Fibroblast of skin of back (primary cell): Measurements from ENCODE around the gene MICAL3.
"Not testable (repeated sequence)": the region's sequence is repeated elsewhere in the genome, so short reads cannot be mapped to it uniquely, and the experiment has no call there.

Source experiments
- DNase-seq: peaks from one replicate; pipeline ENCODE4 v3.0.0-alpha.2; 2013

Gene MICAL3

DNA sequence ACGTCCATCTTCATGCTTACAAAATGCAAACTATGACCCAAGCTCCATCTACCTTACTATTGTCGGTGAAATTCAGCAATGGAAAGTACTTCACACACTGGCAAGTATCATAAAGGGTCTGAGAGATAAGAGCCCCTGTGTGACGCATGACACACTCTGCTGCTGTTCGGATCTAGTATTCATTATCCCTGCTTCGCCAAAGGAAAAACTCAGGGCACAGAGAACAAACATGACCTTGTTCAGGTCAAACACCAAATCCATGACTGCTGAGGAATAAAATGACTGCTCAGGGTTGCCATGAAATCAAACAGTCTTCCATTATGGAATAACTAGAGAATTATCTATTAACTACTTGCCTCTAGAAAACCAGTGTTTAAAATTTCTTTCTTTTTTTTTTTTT is 73.0 kb downstream of the MICAL3 start:
- no peak for DNase-seq

DNA sequence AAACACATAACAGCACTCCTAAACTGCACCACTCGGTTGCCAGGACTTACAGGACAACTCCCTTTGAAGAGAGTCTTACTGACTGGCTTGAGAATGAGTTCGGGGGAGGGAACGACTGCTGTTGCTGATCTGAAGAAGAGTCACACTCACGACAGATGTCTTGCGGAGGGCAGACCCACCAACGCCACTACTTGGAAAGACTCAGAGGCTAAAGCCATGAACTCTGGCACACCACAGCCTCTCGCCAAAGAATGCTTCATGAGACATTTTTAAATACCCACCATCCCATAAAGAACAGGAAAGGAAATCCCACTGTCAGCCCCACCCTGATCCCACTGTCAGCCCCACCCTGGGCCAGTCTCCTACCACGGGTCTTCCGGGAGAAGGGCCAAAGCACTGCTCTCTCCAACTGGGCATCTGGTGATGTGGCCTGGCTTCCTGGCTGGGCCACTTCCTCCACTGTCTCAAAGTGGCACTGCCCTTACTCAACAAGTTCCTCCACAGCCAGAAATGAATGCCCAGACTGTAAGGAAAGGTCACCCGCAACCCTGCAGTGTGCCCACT is 73.6 kb downstream of the MICAL3 start:
- peak; percentile 46 for DNase-seq

DNA sequence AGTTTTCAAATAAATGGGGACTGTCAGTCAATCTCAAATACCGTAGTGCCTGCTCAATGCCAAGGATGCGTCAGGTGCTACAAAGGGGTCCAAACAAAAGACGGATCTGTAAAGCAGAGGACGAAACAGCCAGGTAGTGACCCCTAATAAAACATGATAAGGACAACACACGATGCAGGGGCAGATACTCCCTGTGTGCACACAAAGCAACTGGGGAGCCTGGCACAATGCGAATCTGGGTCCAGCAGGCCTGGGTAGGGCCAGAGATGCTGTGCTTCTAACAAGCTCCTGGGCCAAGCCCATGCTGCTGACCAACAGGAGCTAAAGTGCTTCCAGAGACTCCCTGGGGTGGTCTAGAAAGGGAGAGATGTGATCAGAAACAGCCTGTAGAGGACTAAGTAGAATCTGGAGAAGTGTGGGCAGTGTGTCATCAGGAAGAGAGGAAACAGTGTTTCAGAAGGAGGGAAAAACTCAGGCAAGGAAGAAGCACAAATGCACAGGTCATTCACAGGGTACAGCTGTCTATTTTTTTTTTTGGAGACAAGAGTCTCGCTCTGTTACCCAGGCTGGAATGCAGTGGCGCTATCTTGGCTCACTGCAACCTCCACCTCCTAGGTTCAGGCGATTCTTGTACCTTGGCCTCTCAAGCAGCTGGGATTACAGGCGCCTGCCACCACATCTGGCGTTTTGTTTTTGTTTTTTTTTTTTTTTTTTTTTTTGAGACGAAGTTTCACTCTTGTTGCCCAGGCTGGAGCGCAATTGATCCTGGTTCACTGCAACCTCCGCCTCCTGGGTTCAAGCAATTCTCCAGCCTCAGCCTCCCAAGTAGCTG is 74.5 kb downstream of the MICAL3 start:
- DNase-seq, result no peak

DNA sequence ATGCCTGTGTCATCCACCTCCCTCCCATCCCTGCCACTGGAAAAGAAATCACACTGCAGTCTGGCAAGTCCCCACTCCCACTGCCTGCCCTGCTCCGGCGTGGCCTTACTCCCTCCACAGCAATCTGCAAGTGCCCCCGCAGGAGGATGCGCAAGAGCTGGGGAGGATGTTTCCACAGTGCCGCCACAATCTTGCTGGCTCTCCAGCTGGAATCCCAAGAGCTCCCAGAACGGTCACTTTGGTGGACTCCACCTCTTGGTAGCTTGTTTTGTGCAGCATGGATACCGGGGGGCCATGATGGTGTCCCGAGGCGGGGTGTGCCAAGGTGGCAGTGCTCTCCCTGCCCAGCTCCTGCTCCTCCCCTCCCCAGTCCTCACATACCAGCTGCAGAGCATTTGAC is 76.3 kb downstream of the MICAL3 start:
- no peak for DNase-seq

DNA sequence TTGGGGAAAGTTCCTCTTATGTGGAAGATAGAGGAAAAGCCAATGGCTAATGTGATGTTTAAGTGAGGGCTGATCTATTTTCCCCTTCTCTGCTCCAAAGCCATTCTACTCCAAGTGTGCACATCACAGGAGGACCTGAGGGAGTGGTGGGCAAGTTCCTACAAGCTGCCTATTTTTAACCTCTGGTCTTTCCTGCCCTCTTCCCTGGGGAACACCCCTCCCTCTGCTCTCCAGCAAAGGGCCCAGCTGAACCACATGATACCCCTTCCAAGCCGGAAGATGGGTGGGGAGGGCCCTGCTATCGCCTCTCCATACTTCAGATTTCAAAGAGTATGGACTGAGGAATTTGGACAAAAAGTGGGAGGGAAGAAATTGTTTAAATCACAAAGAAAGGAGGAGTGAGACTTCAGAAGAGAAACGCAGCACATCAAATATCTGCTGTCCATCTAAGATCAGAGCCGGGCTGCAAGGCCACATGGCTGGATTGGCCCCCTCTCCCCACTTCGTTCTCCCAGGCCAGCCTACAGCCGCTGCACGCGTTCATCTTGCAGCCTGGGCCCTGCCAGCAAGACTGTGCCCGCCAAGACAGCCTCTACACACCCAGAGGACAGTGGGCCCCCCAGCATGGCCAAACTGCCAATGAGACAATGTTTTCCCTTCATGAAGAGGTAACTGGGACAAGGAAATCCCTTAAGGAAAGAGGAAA is 77.5 kb downstream of the MICAL3 start:
- peak; percentile 31 for DNase-seq

DNA sequence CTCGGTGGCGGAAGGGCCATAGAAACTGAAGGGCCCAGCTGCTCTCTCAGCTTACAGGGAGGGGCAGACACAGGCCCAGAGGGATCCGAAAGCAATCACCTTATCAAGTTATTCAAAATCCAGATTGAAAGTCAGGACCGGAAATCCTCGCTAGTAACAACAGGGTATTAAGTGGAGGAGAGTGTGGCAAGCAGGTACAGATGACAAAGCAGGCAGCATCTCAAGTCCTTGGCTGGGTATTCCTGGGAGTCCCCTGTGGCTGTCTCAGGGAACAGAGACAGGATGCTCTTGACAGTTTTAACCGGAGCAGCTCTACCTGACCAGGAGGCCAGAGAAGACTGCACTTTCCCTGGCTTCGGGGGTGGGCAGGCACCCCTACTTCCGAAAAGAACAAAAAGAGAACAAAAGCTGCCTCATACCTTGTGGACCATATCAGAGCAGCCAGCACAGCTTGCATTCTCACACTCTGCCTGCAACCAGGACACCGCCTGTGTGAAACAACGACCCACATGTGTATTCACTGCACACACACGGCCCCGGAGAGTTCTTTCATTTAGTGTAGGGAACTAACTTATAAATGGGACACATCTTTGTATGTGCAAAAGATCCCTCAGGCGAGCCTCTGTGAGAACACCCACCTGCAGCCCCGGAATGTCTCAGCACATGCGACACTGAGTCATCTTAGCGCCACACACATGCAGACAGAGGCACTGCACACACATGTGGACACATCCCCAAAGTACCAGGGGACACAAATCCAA is 78.3 kb downstream of the MICAL3 start:
- no peak for DNase-seq

DNA sequence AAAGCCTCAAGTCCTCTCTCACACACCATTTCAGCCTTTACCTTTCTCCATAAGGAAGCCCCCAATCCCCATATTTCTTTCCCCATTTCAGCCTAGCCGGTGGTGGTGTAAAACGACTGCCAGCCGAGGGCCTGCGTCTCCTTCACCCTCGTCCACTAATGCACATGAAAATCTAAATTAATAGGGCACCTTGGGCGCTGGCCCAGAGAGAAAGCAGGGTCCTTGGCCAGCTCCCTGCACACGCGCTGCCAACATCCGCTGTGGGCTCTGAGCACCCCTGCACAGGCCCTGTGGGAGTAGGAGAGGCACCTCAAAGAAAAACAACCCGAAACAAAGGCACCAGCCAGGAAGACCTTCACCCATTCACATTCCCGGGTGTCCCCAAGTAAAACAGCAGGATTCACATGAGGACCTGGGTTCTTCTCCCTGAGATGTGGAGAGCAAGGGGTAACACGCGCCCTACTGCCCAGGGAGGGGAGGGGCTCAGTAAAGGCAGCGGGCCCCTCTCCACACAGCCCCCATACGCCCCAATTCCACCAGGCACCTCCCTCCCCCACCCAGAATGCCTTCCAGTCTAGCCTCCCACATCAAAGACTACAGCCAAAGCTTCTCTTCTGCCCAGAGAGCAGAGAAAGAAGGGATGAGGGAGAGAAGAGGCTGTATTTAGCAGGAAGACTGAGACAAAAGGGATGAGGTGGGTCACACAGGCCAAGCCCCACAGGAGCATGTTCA is 79.0 kb downstream of the MICAL3 start:
- DNase-seq, result no peak

DNA sequence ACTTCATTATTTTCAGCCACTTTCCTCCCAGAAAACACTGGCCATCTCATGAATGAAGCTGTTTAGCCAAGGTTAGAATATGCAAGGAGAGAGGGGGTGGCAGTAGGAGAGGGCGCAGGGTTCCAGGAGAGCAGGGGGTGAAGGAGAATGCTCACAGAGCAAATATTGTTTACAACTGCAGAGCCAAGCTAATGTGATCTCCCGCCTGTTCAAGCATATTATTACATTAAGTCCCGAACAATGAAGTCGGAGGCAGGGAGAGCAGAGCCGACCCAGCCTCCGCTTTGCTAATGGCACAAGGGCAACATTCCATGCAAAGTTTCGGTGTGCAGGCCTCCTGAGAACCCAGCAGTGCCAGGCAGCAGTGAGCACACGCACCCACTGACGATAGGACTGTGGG is 80.1 kb downstream of the MICAL3 start:
- no peak for DNase-seq

DNA sequence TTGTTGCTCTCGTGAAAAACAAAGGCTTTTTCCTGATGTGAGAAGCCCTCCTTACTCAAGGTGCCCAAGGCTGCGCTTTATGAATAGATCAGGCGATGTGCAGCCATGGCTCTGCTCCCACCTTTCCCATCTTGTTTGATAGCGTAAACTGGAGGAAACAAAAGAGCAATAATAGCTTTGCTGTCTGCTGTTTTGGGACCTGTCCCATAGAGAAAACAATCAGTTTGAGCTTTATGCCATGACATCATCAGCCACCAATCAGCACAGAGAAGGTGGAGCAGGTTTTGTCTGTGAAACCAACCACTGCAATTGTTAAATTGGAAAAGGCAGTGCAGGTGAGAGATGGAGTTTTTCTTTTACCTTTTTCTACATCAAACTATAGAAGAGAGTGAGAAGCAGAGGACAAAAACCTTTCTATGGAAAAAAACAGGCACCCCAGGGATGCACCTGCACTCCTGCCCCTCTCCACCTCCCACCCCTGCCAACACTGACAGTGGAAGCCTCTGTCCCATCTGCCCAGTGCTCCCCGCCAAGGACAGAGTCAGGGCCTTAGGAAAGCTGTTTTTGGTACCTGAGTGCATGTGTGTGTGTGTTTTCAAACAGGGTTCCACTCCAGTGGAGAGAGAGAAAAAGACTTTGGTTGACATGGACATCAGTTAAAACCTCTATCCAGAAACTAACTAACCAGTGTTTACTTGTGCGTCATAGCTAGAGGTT is 80.7 kb downstream of the MICAL3 start:
- DNase-seq, result no peak

DNA sequence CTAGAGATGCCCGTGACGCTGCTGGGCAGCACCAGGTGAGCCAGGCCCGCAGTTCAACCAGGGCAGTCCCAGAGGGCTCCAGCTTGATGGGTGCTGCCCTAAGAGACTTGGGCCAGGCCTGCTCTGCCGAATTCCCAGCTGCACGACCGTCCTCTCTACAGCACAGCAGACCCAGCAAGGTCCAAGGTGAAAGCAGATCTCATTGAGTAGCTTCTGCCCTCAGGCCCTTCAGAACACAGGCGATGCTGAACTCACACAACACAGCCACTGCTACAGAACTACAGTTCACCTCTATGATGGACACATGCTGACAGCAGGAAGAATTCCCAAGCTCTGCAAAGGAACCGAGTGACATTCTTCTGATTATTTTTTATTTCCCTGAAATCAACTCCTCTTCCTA is 81.6 kb downstream of the MICAL3 start:
- no peak for DNase-seq

DNA sequence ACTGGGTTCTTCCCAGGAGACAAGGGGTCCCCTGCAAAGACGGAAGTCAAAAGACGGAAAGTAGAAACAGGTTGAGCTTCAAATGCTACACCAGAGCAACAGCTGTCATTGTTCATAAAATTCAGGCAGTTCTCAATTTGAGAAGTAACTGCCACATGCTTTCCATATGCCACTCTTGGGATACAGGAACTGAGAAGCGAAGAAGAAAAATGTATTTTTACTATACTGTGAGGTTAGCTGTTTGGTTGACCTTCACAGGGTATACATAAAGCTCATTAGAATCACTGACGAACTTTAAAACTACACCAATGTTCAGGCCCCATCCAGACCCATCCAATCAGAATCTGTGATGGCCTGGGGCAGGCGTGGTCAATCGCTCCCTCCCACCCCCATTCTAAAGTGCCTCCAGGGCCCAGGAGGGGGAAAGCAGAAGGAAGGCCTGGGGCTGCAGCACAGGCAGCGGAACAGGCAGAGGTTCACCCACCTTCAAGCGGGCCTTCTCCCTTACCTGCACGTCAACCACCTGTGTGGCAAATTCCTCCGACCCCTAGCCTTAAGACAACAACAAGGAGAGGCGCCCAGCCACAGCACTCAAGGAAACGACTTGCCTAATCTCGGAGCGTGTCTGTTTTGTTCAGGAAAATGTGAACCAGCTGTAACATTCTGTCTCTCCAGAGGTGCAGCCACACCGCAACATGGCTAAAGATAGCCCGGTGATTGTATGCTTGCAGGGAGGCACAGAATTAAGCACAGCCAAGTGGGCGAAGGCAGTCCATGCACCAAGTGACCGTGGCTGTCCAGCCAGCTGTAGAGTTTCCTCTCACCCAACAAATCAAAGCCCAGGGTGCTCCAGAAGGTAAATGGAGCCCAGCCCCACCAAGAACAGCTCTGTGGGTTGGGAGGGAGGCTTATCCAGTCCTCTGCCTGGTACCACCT is 82.6 kb downstream of the MICAL3 start:
- no peak for DNase-seq

DNA sequence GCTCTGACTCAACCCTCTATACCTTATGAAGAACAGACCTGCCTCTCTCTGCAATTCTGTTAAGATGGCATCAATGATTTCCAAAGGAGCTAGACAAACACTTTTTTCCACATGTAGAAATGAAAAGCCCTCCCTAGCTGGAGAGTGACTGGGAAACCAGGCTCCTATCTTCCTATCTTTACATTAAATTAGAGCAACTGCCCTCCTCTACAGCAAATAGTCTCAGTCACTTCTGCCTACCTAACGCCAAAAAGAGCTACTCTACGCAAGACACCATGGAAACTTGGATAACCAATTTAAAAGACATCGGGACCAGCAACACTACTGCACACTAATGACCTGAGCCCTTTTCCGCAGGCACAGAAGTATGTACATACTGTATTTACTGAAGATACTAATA is 84.8 kb downstream of the MICAL3 start:
- no peak for DNase-seq

DNA sequence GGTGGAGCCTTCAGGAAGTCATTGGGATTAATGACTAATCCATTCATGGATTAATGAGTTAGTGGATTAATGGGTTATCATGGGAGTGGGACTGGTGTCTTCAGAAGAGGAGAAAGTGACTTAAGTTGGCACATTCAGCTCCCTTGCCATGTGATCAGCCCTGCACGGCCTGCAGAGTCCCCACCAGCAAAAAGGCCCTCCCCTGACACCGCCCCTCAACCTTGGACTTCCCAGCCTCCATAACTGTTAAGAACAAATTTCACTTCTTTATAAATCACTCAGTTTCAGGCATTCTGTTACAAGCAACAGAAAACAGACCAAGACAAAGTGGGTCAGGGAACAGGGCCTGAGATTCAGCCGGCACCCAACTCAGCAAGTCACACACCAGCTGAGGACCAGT is 85.3 kb downstream of the MICAL3 start:
- no peak for DNase-seq

DNA sequence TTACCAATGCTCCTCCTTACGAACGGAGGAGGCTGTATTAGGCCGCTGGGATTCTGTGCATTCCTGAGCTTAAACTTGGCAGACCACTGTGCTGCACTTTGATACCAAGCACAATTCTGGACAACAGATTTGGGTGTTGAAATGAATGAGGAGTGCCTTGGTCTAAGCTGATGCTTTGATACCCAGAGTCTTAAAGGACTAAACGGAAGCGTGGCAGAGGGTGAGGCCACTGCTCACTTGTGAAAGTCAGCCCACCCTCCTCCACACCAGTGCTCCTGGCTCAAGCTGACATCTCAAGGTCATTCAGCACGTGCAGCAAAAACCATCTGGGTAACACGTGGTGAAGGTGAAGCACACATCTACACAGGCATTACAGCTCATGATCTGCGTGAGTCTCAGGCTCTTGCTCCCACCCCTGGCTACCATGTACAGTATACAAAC is 85.9 kb downstream of the MICAL3 start:
- DNase-seq, result no peak

DNA sequence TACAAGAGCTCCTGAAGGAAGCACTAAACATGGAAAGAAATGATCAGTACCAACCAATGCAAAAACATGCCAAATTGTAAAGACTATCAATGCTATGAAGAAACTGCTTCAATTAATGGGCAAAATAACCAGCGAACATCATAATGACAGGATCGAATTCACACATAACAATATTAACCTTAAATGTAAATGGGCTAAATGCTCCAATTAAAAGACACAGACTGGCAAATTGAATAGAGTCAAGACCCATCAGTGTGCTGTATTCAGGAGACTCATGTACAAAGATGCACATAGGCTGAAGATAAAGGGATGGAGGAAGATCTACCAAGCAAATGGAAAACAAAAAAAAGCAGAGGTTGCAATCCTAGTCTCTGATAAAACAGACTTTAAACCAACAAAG is 91.9 kb downstream of the MICAL3 start:
- DNase-seq, result not testable (repeated sequence)

DNA sequence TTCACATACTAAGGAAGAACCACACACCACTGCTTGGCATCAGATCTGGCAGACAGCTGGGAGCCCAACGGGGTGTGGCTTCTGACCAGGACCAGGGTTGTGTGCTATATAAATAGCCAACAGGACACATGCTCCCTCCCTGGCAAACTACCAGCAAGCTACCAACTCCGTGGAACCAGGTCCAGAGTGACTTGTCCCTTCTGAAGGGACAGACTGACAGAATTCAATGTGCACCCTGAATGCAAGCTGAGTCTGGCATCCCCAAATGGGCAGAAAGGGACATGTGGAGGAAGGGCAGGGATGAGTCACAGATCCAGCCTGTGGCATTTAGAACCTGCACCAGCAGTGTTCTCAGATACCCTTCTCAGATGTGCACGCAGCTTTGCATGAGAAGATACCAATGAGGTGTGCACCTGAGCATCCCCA is 92.9 kb downstream of the MICAL3 start:
- DNase-seq, result no peak

DNA sequence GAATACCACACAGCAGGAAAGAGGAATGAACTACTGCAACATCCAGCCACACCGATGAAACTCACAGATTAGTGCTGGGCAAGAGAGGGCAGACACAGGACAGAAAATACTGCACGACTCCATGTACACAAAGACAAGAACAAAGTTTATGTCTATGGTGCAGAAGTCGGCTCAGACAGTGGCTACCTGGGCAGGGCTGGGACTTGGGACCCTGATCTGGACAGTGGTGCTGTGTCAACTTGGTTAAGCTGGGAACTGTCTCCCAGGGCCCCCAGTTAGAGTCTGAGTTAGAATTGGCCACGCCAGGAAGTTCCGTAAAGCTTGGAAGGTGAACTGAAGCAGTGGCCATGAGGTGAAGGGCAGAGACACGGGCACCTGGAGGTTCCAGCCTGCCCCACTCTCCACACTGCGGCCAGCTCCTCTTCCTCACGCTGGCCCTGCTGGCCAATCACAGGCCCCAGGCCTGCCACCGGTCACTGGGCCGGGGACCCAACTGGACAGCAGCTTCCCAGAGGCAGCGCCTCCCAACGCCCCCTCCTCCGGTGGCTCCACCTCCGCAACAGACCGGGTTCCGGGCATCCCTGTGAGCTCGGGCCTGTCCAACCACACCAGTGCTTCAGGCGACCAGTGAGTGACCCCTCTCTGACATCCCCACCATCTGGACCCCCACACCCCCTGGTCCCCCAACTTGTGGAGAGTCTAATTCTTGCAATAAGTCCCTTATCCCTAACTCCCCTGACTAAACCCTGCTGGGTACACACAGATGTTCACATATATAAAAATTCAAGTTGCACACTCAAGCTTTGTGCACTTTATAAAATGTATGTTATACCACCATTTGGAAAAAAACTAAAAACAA is 93.7 kb downstream of the MICAL3 start:
- no peak for DNase-seq

DNA sequence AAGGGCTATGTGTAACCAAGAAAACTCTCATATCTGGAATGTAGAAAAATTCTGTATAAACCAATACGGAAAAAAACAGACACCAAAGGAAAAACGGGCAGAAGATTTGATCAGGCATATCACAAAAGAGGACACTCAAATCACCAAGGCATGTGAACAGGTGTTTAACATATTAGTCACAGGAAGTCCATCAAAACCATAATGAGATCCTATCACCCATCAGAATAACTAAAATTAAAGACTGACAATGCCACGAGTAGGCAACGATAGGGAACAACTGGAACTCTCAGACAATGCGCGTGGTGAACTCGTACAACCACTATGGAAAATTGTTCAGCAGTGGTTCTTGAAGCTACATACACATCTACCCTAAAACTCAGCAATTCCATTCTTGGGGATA is 94.5 kb downstream of the MICAL3 start:
- no peak for DNase-seq

DNA sequence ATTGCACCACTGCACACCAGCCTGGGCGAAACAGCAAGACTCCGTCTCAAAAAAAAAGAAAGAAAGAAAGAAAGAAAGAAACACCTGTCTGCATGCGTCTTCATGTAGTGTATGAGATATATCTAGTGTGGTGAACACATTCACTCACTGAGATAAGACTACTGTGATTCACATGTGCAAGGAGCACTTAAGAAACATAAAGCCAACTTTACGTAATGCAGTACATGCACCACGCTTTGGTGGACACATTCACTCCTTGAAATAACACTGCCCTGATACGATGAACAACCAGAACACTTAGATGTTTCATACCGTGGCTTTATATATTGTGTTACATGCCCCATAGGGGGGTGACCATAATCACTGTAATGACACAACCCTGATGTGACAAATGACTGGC is 96.0 kb downstream of the MICAL3 start:
- DNase-seq, result no peak
